GDM1 (cell line): ENCODE results near the gene SLC12A7.
"Not testable (repeated sequence)": the region's sequence is repeated elsewhere in the genome, so short reads cannot be mapped to it uniquely, and the experiment has no call there.

Experiments used
- DNase-seq: peaks from one replicate; lab custom pipeline; 2025; lab: John Stamatoyannopoulos, UW

The SLC12A7 gene

GRCh38 chr5:1007681-1008450 lies 104.0 kb downstream of the SLC12A7 start:
- no peak for DNase-seq

GRCh38 chr5:1007221-1007680 lies 104.6 kb downstream of the SLC12A7 start:
- no peak for DNase-seq

GRCh38 chr5:1006656-1007071 lies 105.2 kb downstream of the SLC12A7 start:
- no peak for DNase-seq

GRCh38 chr5:1005904-1006655 lies 105.8 kb downstream of the SLC12A7 start:
- no peak for DNase-seq

GRCh38 chr5:1005249-1005851 lies 106.5 kb downstream of the SLC12A7 start:
- no peak for DNase-seq

- DNase-seq: no peak
Measured at GRCh38 chr5:1004461-1005248, 107.2 kb downstream of the SLC12A7 start.

- no peak for DNase-seq
Measured at GRCh38 chr5:1003296-1003937, 108.4 kb downstream of the SLC12A7 start.

- no peak for DNase-seq
Measured at GRCh38 chr5:1002836-1003235, 109.0 kb downstream of the SLC12A7 start.

- no peak for DNase-seq
Measured at GRCh38 chr5:1002271-1002546, 109.7 kb downstream of the SLC12A7 start.

GRCh38 chr5:1001406-1002270 lies 110.2 kb downstream of the SLC12A7 start:
- DNase-seq: no peak

GRCh38 chr5:1000831-1001230 lies 111.0 kb downstream of the SLC12A7 start:
- not testable (repeated sequence) for DNase-seq
